Thoracic aorta (tissue), 2 donors: ENCODE results near the gene CTNNA3. TPM values are rescaled to one million over a fixed set of nuclear protein-coding genes. Genes with fewer than 3 reads are reported as not detected.

ENCODE experiments used
- ATAC-seq: fragments of 150-250 bp; one replicate; pipeline ENCODE4 v1.8.0; 2017; ENCODE audit warnings: low read depth; ENCODE audit not compliant: insufficient number of reproducible peaks, low FRiP score
- DNase-seq: peaks from one replicate; pipeline ENCODE4 v3.0.0-alpha.2; 2020; ENCODE audit warnings: low spot score
- H3K27ac ChIP-seq, 2 donors: fragments of 200-600 bp; sonication (generic); 1 replicate in 1 of 2; 2 replicates in 1 of 2; pipeline ENCODE4 v1.5.1; 2016; ENCODE audit warnings: mild to moderate bottlenecking in 2 of 2, moderate library complexity in 2 of 2
- H3K27me3 ChIP-seq: fragments of 200-600 bp; sonication (generic); replicated peaks from 2 replicates; pipeline ENCODE4 v1.6.0; 2016; ENCODE audit warnings: mild to moderate bottlenecking; ENCODE audit not compliant: insufficient read depth
- H3K36me3 ChIP-seq: fragments of 200-600 bp; sonication (generic); one replicate; pipeline ENCODE4 v1.5.1; 2016
- H3K4me1 ChIP-seq, 2 donors: fragments of 200-600 bp; sonication (generic); 1 replicate in 1 of 2; 2 replicates in 1 of 2; pipeline versions ENCODE4 v1.5.1 to v1.6.0; 2016; ENCODE audit warnings: low read depth in 2 of 2, mild to moderate bottlenecking in 1 of 2; ENCODE audit not compliant: control insufficient read depth in 1 of 2
- H3K4me3 ChIP-seq: fragments of 200-600 bp; sonication (generic); 2 replicates; pipeline ENCODE4 v1.5.1; 2016; ENCODE audit warnings: mild to moderate bottlenecking
- H3K9me3 ChIP-seq: fragments of 200-600 bp; sonication (generic); 2 replicates; pipeline ENCODE4 v1.5.1; 2016
- CTCF ChIP-seq: fragments of 200-600 bp; sonication (generic); IDR thresholded peaks from one replicate; pipeline ENCODE4 v1.5.1; 2019; ENCODE audit warnings: antibody characterized with exemption
- total RNA-seq, 2 donors: library from RNA; depleted of rRNA; stranded (reverse); fragments of >200 nt; gene quantifications; one replicate each; pipeline versions ENCODE4 v1.1.0 to v1.2.3, GENCODE V29; 2016

CTNNA3 gene
- total RNA-seq, 2 donors from 2014 or later = 0.95 to 1.2 TPM

DNA sequence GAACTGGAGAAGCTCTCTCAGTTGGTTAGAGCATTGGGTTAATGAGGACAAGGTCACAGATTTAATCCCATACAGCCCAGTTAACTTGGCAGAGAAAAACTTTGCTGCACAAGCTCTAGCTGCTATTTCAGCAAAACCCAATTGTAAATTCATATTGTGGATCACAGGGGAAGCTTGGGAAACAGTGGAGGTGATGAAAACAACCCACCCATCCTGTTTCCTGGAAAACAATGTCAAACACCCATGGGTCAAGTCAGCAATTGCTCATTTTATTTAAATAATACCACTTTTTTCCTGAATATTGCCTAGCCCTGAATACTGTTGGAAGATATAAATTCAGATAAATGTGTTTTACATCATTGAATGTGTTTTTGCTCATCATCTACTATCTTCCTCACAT lies 1670.8 kb downstream of the CTNNA3 start:
- ATAC-seq = no peak

DNA sequence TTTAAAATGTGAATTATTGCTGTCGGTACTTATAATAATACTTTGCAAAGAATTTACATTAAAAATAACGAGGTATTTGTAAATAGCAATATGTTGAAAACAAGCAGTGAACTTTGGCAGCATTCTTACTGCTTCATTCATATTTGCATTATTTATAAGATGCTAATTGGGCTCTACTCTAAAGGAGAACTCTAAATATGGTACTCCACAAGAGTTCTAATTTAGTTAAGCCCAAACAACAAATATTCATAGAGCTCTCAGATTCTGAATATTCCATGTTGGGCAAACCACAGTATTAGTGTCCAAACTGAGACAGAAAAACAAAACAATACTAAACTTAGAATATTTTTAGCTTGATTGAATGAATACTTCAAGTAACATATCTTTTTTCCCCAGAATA lies 1674.6 kb downstream of the CTNNA3 start:
- DNase-seq = no peak
- no peaks in the 10 kb centered on the region for H3K36me3 ChIP-seq
- H3K4me3 ChIP-seq = no peak overlapping the region
- ATAC-seq = no peak
- H3K9me3 ChIP-seq = no peaks in the 10 kb centered on the region
- no peak for TF ChIP-seq CTCF
- H3K27me3 ChIP-seq = no peaks in the 10 kb centered on the region
- H3K4me1 ChIP-seq = no peaks in the 10 kb centered on the region
- H3K27ac ChIP-seq = no peak overlapping the region

More for the DNA sequence above, 1670.8 kb downstream of the CTNNA3 start:
- no peak overlapping the region for H3K27ac ChIP-seq
- no peak overlapping the region for H3K4me3 ChIP-seq
- no peaks in the 10 kb centered on the region for H3K9me3 ChIP-seq
- no peak for DNase-seq
- H3K27me3 ChIP-seq = no peaks in the 10 kb centered on the region
- H3K4me1 ChIP-seq = no peaks in the 10 kb centered on the region
- no peak for TF ChIP-seq CTCF
- no peaks in the 10 kb centered on the region for H3K36me3 ChIP-seq

GRCh38 chr10:66008221-66008620 lies 1687.8 kb downstream of the CTNNA3 start:
- H3K4me3 ChIP-seq = no peak overlapping the region
- no peaks in the 10 kb centered on the region for H3K36me3 ChIP-seq
- no peak for ATAC-seq
- no peak for TF ChIP-seq CTCF
- H3K27ac ChIP-seq = no peak overlapping the region
- no peak for DNase-seq
- H3K9me3 ChIP-seq = no peaks in the 10 kb centered on the region
- H3K27me3 ChIP-seq = no peaks in the 10 kb centered on the region
- no peaks in the 10 kb centered on the region for H3K4me1 ChIP-seq

- no peak overlapping the region for H3K4me3 ChIP-seq
- DNase-seq = no peak
- H3K4me1 ChIP-seq = no peaks in the 10 kb centered on the region
- H3K9me3 ChIP-seq = no peaks in the 10 kb centered on the region
- no peak for TF ChIP-seq CTCF
- no peaks in the 10 kb centered on the region for H3K27me3 ChIP-seq
- H3K36me3 ChIP-seq = no peaks in the 10 kb centered on the region
- no peak overlapping the region for H3K27ac ChIP-seq
- ATAC-seq = no peak
Measured at GRCh38 chr10:66006411-66006810, 1689.6 kb downstream of the CTNNA3 start.

DNA sequence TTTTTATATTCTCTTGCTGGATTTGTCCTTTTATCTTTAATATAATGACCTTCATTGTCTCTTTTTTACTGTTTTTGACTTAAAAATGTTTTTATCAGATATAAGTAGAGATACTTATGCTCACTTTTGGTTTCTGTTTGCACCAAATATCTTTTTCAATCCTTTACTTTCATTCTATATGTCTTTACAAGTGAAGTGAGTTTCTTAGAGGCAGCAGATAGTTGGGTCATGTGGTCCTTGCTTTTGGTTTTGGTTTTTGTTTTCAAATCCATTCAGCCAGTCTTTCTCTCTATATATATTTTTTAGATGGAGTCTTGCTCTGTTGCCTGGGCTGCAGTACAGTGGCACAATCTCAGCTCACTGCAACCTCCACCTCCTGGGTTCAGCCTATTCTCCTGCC lies 1702.5 kb downstream of the CTNNA3 start:
- no peak for DNase-seq
- no peak overlapping the region for H3K27ac ChIP-seq
- H3K9me3 ChIP-seq = no peaks in the 10 kb centered on the region
- H3K27me3 ChIP-seq = no peaks in the 10 kb centered on the region
- no peaks in the 10 kb centered on the region for H3K4me1 ChIP-seq
- no peak for TF ChIP-seq CTCF
- H3K4me3 ChIP-seq = no peak overlapping the region
- no peaks in the 10 kb centered on the region for H3K36me3 ChIP-seq
- ATAC-seq = no peak
